T-helper 1 cell (primary cell): ENCODE data around the gene PXDN.

Experiments used
- DNase-seq, 5 donors: peaks; one replicate each; pipeline ENCODE4 v3.0.0-alpha.2; 2012 to 2020

The PXDN gene

GRCh38 chr2:1645761-1646476 is 98.4 kb downstream of the PXDN start:
- DNase-seq = no peak

DNA sequence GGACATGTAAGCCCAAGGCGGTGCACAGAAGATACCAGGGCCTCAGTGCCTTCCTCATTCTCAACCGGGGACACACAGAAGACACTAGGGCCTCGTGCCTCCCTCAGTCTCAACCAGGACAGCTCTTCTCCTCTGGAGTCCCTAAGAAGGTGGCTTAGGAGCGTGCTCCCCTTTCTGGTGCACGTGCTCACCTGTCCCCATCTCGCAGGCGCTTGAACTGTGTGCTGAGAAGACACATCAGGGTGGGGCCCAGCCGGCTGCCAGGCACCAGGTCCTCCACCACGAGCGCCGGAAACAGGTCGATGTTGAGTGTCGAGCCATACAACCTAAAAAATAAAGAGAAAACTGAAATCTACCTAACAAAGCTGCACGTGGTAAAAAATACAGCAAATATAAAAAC is 99.9 kb downstream of the PXDN start:
- DNase-seq = no peak

DNA sequence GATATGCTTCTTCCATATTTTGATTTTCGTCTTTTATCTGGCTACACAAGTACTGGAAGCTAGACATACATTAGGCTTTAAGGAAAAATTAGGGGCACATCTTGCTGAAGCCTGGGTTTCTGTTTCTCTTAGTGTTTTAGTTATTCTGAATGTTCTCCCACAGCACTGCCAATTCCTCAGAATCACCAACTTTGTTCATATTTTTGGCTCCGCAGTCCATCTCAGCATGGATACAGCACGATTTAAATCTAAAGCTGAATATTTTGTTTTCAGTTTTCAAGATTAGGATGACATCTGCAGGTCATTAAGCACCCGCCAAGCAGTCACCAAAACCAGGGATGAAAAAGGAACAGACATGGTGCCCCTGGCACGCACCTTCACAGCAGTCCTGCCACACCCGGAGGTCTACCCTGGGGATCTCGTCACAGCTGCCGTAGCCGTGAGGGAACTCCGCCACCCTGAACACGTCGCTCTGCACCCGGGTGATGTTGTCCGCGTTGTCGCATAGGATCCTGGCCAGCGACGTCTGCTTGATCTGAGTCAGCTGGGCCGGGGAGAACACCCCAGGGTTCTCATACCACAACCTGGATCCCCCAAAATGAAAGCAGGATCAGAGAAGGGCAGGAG is 101.2 kb downstream of the PXDN start:
- DNase-seq = no peak

GRCh38 chr2:1642066-1642861 is 102.1 kb downstream of the PXDN start:
- DNase-seq = no peak

DNA sequence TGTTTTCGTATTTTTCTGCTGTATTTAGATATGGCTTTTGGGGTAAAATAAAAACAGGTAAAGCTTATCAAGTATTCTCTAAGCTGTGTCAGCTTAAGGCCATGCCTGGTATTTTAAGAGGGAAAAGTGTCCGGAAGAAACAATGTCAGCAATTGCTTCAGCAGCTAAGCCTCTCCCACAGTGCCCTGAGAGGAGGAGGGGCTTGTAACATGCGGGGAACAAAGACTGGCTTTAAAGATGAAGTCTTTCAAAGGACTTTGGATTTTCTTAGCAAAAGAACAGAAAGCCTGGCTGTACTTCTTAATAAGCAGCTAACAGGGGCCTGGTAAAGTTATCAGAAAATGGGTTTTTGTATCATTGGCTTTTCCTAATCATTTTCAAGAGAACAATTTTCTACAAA is 102.8 kb downstream of the PXDN start:
- no peak for DNase-seq

DNA sequence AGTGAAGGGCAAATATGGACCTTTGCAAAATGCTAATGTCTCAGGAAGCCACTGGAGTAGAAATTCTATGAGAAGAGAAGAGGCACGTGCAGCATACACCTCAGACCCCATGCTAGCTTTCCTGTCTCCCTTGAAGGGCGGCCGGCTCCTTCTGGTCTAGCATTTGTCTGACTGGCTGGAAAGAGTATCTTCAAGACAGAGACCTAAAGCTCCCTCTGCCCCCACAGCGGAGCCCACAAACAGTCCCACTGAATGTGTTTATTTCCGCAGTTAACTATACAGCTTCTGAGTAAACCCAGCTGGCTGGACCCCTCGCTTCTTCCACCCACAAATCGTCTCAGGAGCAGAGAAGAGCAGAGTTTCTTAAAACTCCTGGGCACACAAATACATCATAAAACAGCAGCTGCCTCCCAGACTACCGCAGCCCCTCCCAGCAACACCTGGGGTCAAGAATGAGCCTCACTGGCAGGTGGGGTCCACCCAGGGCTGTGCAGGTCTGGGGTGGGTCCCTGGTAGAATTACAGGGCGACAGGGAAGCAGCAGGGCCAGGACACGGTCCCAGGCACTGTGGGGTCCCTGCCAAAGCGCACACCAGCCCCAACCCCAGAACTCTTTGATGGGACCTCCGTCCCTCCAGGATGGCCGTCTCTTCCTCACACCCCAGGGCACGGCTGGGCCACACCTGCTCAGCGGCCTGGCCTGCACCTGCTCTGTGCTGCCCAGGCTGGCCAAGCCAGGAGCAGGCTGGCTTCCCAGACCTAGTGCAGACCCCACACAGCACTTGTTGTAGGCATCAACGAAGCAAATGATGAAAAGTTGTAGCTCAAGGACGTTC is 103.8 kb downstream of the PXDN start:
- DNase-seq = no peak

DNA sequence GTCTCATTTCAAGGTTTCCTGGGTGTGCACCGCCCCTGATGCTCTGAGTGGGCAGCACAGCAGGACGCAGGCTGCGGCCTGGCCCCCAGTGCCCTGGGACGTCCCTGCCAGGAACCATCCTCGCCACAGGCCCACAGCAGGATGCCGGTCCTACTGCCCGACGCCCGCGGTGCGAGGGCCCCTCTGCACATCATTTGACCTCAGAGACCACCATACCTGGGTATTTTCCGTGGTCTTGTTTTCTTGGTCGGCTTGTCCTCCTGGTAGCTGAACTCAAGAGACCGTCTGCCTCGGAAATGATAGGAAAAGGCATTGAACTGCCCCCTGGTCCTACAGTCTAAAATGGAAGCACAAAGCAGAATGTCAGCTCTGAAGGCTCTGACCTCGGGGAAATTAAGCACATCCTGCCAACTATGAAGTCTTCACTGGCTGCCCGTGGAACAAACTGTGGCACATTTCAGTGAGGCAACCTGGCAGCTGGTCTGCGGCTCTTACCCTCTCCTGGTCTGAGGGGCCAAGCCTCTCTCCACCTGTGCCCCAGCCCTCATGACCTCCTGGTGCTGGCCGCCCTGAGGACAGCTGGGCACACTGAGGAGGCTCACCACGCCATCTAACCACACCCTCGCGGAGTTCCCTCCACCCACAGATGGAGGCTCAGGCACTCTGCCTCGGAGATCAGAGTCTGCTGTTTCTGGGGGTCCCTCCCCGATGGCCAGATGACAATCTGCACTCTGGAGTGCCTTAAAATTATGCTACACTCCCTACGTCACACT is 105.0 kb downstream of the PXDN start:
- DNase-seq = no peak

- DNase-seq = no peak
Measured at GRCh38 chr2:1638281-1638860, 105.9 kb downstream of the PXDN start.

- DNase-seq = no peak
Measured at GRCh38 chr2:1636791-1637415, 107.4 kb downstream of the PXDN start.

GRCh38 chr2:1635823-1636222 is 108.5 kb downstream of the PXDN start:
- DNase-seq = no peak

DNA sequence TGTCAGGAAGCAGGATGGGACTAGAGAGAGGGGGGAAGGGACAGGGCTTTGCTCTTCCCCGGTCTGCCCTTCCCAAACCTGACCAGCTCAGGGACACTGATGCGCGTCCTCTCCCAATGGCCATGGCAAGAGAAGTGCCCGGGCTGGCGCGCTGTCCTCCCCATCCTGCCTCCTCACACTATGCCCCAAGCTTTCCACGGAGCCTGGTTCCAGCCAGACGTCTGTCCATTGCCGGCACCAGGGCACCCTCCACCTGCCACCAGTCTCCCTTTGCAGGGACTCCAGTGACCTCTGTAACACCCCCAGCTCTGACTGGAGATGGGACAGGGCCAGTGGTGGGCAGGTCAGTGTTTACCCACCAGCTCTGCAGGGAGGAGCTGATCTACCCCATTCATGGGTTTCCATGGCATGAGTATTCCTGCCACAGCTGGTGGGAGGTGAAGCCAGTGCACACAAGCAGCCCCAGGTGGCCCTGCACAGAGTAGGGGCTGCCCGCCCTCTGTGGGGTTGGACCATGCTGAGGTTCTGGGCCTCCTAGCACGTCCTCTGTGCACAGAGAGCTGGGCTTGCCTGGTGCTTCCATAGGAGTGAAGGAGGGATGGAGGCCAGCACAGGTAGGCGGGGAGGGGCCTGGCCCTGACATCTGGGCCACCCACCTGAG is 109.5 kb downstream of the PXDN start:
- DNase-seq = no peak

GRCh38 chr2:1633936-1634587 is 110.3 kb downstream of the PXDN start:
- no peak for DNase-seq

- no peak for DNase-seq
Measured at GRCh38 chr2:1633092-1633671, 111.1 kb downstream of the PXDN start.

GRCh38 chr2:1632510-1632909 is 111.8 kb downstream of the PXDN start:
- no peak for DNase-seq

DNA sequence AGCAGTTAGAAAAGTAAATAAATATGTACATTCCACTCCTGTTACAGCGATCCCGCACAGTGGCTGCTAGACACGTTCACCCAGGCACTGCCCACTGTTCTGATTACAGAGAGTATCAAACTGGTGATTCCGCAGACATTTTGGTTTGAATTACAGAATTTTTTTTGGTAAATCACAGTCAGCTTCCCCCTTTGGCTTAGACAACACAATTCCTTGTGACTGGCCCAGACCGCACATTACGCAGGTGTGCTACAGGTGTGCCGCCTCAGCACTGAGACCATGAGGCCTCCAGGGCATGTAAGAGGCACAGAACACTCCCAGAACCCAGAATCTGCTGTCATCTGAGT is 112.3 kb downstream of the PXDN start:
- no peak for DNase-seq

DNA sequence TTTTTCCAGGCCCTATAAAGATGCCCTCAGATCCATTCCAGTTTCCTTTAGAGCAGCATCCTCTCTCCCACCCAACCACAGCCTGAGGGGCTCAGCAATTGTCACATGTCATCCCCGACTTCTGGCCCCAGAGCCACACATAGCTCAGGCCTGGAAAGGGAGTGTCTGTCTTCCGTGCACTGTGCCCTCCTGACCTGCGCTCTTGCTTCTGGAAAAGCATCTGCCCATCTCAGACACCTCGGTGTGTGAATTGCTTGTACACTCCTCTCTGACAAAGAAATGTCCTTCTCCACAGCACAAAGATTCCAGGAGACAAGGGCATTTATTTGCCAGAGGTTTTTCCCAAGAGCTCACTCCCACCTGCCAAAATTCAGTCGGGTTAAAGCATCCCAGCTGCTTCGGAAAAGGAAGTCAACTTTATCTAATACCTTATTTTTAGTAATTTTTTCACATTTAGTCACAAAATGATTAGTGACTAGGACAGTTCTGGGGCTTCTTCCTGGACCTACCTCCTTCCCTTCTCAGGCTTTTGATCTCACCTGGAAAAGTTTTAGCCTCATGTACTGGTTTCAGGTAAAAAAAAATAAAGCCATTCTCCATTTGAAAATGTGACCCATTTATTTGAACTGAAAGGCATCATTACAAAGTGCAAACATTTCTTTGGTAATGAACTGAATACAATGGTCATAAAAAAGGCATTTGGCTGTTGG is 112.9 kb downstream of the PXDN start:
- no peak for DNase-seq

DNA sequence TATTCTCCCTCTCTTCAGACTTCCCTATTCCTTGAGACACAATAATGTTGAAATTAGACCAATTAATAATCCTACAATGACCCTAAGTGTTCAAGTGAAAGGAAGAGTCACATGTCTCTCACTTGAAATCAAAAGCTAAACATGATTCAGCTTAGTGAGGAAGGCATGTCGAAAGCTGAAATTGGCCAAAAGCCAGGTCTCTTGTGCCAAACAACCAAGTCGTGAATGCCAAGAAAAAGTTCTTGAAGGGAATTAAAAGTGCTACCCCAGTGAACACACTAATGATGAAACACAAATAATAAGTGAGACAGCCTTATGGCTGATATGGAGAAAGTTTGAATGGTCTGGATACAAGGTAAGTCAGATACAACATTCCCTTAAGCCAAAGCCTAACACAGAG is 115.4 kb downstream of the PXDN start:
- DNase-seq = no peak

GRCh38 chr2:1627628-1628381 is 116.5 kb downstream of the PXDN start:
- DNase-seq = no peak
